Heart left ventricle (tissue), 13 donors: ENCODE data around the gene PDCD1.

Experiments used
- CTCF ChIP-seq, 12 donors: fragments of 200-600 bp; sonication (generic) in 4 of 12; IDR thresholded peaks; one replicate each; pipeline versions ENCODE4 v1.5.0 to v1.8.0; 2018 to 2022; ENCODE audit warnings: antibody characterized with exemption in 12 of 12, mild to moderate bottlenecking in 5 of 12
- POLR2A ChIP-seq, 2 donors: fragments of 450-650 bp; IDR thresholded peaks; one replicate each; pipeline ENCODE4 v1.6.1; 2017; ENCODE audit warnings: antibody characterized with exemption in 2 of 2, mild to moderate bottlenecking in 2 of 2, moderate library complexity in 2 of 2
- donor health status: ischemic (EF 13 %, LVEDD 7.1; RV severe dilation, severe dysfunction).
- donor health status: DM: no; HTN: yes; CAD: no.
- donor health status: DM: no; HTN: no; CAD: no.
- donor health status: ischemic (EF 25% LVEDD 6.9; RV normal size, moderate dysfunction).
- donor health status: ischemic (EF 25% LVEDD 5.7; RV mildly dilated, moderate dysfunction).
- donor health status: ischemic (EF 35%, LVEDD 5.7; RV mildly dilated, moderate dysfunction).
- donor health status: nonischemic (EF 11% LVEDD 7.7; RV severe dilation, severe dysfunction).
- donor health status: DM: yes; HTN: yes; CAD: no.
- donor health status: PGD.
- donor health status: ischemic (EF 29% LVEDD 5.4; RV normal size, mild dysfunction).
- donor health status: nonischemic (EF 23%, LVEDD 6.1; RV moderate dilation, normal function).

- TF ChIP-seq CTCF (IDR thresholded peaks at IDR 0.05) (no peak), POLR2A (IDR thresholded peaks at IDR 0.05) (no peak)
Measured at GRCh38 chr2:241855888-241856422, 2.7 kb downstream of the PDCD1 start.
